HepG2 (cell line): ENCODE results near the gene PVR. TPM values are rescaled to one million over a fixed set of nuclear protein-coding genes. Genes with fewer than 3 reads are reported as not detected.
A peak's percentile ranks its signal among the peaks of the same experiment; 100 is the strongest.

Experiments used
- ATAC-seq: fragments of 200-7000 bp; cut with Tn5 transposase; 3 replicates; pipeline ENCODE4 v1.9.1; 2020; ENCODE audit warnings: mild to moderate bottlenecking, moderate library complexity
- BruUV-seq: library from RNA; stranded (reverse); fragments of 400-500 nt; replicated peaks from 2 replicates; lab custom pipeline; 2021; lab: Mats Ljungman, UMichigan
- CTCF ChIA-PET: fragments of 300-600 bp; formaldehyde crosslinking; extraction: SDS; loops from one replicate; lab custom pipeline; 2021; ENCODE audit warnings: low total read pairs, inconsistent platforms, low intra/inter-chr PET ratio; lab: Yijun Ruan, JAX
- POLR2A ChIA-PET: fragments of 350-600 bp; sonication (Branson Sonifier 250); formaldehyde crosslinking; loops from one replicate; lab custom pipeline; 2020; ENCODE audit warnings: antibody characterized with exemption, inconsistent platforms; lab: Yijun Ruan, JAX
- DNase-seq: peaks from one replicate; pipeline ENCODE4 v3.0.0-alpha.2; 2015; ENCODE audit warnings: low spot score
- FAIRE-seq: peaks from 3 replicates; lab custom pipeline; 2011; peaks lifted over from hg19 to GRCh38; lab: Jason Lieb, UNC
- H2AFZ ChIP-seq: one replicate; pipeline ENCODE4 v1.6.1; 2011; ENCODE audit warnings: low read length, inconsistent platforms
- H3K27ac ChIP-seq: fragments of 300-600 bp; 3 replicates; pipeline ENCODE4 v1.8.0; 2011; ENCODE audit warnings: mixed run types, mild to moderate bottlenecking, mixed read lengths, low read length, inconsistent platforms; ENCODE audit not compliant: insufficient read depth; ENCODE audit errors: extremely low read length
- H3K27me3 ChIP-seq, 2 experiments: fragments of 200-600 bp in 1 of 2; 2 replicates in 1 of 2; 3 replicates in 1 of 2; pipeline versions ENCODE4 v1.6.0 to v1.8.0; 2011; ENCODE audit warnings: low read length in 2 of 2, mild to moderate bottlenecking in 2 of 2, moderate library complexity in 2 of 2, inconsistent platforms in 1 of 2; ENCODE audit not compliant: insufficient read depth in 2 of 2, control insufficient read depth in 1 of 2
- H3K36me3 ChIP-seq, 2 experiments: fragments of 200-600 bp in 1 of 2; replicated peaks in 1 of 2; 2 replicates in 1 of 2; 3 replicates in 1 of 2; pipeline versions ENCODE4 v1.5.1 to v1.8.0; 2011; ENCODE audit warnings: low read length in 2 of 2, inconsistent platforms in 1 of 2; ENCODE audit not compliant: insufficient read depth in 2 of 2, control insufficient read depth in 1 of 2
- H3K4me1 ChIP-seq: 2 replicates; pipeline ENCODE4 v1.5.1; 2012; ENCODE audit warnings: low read length, inconsistent platforms; ENCODE audit not compliant: insufficient read depth
- H3K4me2 ChIP-seq: 2 replicates; pipeline ENCODE4 v1.6.0; 2011; ENCODE audit warnings: low read depth, low read length, inconsistent platforms
- H3K4me3 ChIP-seq, 3 experiments: fragments of 200-600 bp in 1 of 3; sonication (generic), shearing (Covaris generic) in 1 of 3; replicated peaks in 1 of 3; 2 replicates each; pipeline ENCODE4 v1.5.1; 2011 to 2016; ENCODE audit warnings: low read length in 3 of 3, inconsistent platforms in 2 of 3, low read depth in 2 of 3, mild to moderate bottlenecking in 2 of 3, control low read depth in 1 of 3, mixed read lengths in 1 of 3; ENCODE audit not compliant: insufficient read depth in 1 of 3
- H3K79me2 ChIP-seq: one replicate; pipeline ENCODE4 v1.6.1; 2011; ENCODE audit warnings: low read length, inconsistent platforms; ENCODE audit not compliant: insufficient read depth
- H3K9ac ChIP-seq: 2 replicates; pipeline ENCODE4 v1.6.0; 2011; ENCODE audit warnings: mild to moderate bottlenecking, low read depth, low read length, inconsistent platforms; ENCODE audit not compliant: insufficient read depth
- H3K9me3 ChIP-seq: 2 replicates; pipeline ENCODE4 v1.5.1; 2012; ENCODE audit warnings: mild to moderate bottlenecking, low read length
- H4K20me1 ChIP-seq: 2 replicates; pipeline ENCODE4 v1.6.0; 2011; ENCODE audit warnings: inconsistent platforms, mild to moderate bottlenecking, low read length, moderate library complexity; ENCODE audit not compliant: insufficient read depth
- CREB1 ChIP-seq, 2 experiments: fragments of 450-650 bp in 1 of 2; IDR thresholded peaks; 2 replicates each; pipeline ENCODE4 v1.6.1; 2016 to 2017; ENCODE audit warnings: control low read depth in 1 of 2, mild to moderate bottlenecking in 1 of 2, missing compliant biosample characterization in 1 of 2, missing genetic modification characterization in 1 of 2
- GTF2F1 ChIP-seq: fragments of 150-350 bp; IDR thresholded peaks from 2 replicates; pipeline ENCODE4 v1.6.1; 2014; ENCODE audit warnings: low read length
- POLR2A ChIP-seq, 2 experiments: IDR thresholded peaks; 2 replicates each; pipeline ENCODE4 v1.6.1; 2011; ENCODE audit warnings: low read depth in 2 of 2, low read length in 2 of 2, mild to moderate bottlenecking in 1 of 2, moderate library complexity in 1 of 2; ENCODE audit not compliant: insufficient read depth in 1 of 2
- POLR2AphosphoS5 ChIP-seq: IDR thresholded peaks from 2 replicates; pipeline ENCODE4 v1.6.1; 2012; ENCODE audit warnings: low read depth, low read length
- RBM22 ChIP-seq: fragments of 200-400 bp; formaldehyde crosslinking; optimal IDR thresholded peaks from 2 replicates; pipeline ENCODE3; 2017; ENCODE audit warnings: mild to moderate bottlenecking, low read length, moderate library complexity
- SKI ChIP-seq: fragments of 450-650 bp; IDR thresholded peaks from one replicate; pipeline ENCODE4 v1.6.1; 2018; ENCODE audit warnings: mild to moderate bottlenecking; ENCODE audit not compliant: partially characterized antibody
- ZNF138 ChIP-seq: sonication (generic); formaldehyde crosslinking; IDR thresholded peaks from 2 replicates; pipeline ENCODE4 v1.5.0; 2020; ENCODE audit warnings: mild to moderate bottlenecking, low read depth, missing genetic modification reagents
- ZNF629 ChIP-seq: sonication (generic); formaldehyde crosslinking; conservative IDR thresholded peaks from 2 replicates; pipeline ENCODE4 v1.5.0; 2020; ENCODE audit warnings: missing genetic modification reagents
- WGBS: methylation state at CpG from one replicate; pipeline ENCODE4 v1.1.6; 2017; ENCODE audit warnings: low lambda C conversion rate; 5-methylcytosine and 5-hydroxymethylcytosine counted together
- in situ Hi-C: cut with HindIII; loops from 2 replicates; pipeline ENCODE4 v1.10.0; 2017; ENCODE audit warnings: low pct_unique_long_range_greater_than_20kb; ENCODE audit not compliant: extremely low pct_ligation_motif_present
- intact Hi-C: fragments of 100-400 bp; cut with micrococcal nuclease; formaldehyde crosslinking; loops from one replicate; pipeline ENCODE4 v1.10.0; 2022; ENCODE audit not compliant: unreplicated experiment
- polyA plus RNA-seq, 8 experiments: library from polyadenylated mRNA; depleted of rRNA in 3 of 8; stranded (reverse) in 7 of 8; unstranded in 1 of 8; fragments of >200 nt; fragmentation: Illumina TruSeq in 4 of 8; extraction: Trizol in 4 of 8; gene quantifications; 2 replicates each; pipeline versions ENCODE4 v1.2.1 to v1.2.3, GENCODE V29; 2011 to 2016; ENCODE audit warnings: low read depth in 4 of 8, missing spikeins in 1 of 8, mixed read lengths in 1 of 8; ENCODE audit not compliant: insufficient read depth in 1 of 8
- total RNA-seq, 5 experiments: library from RNA; depleted of rRNA; stranded (reverse); fragments of >200 nt; fragmentation: Illumina TruSeq; extraction: Trizol; gene quantifications; 2 replicates each; pipeline ENCODE4 v1.2.3, GENCODE V29; 2016; ENCODE audit warnings: low read depth in 1 of 5
- TF ChIP-seq, protein P1 (sequence below): IDR thresholded peaks from 2 replicates; pipeline ENCODE4 v1.6.1; 2016

PVR gene
- total and polyA plus RNA-seq, 2 of the 13 experiments (the other 11 are each of a cell fraction or from before 2014, with no cell fraction given) = 43.4 to 46.6 TPM

DNA sequence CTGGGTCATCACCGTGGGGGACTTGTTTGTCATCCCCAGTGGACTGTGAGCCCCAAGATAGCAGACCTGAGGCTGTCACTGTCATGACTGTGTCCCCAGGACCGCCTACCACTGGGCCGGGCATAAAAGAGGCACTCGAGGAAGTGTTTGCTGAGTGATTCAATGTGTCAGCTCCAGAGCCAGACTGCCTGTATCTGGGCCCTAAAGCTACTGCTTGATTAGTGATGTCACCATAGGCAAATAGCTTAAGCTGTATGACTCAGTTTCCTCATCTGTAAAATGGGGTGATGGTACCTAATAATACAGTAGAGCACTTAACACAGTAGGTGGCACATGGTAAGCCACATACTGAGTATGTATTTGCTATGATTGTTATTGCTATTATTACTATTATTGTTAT, 16.4 kb downstream of the PVR start:
- H3K4me2 ChIP-seq = no peak overlapping the region
- no peak for DNase-seq
- 78% methylated on average over 2 of the region's 4 CpGs for WGBS
- CTCF ChIA-PET = no interaction called here
- H3K27ac ChIP-seq = no peak overlapping the region
- H3K4me1 ChIP-seq = no peaks in the 10 kb centered on the region
- no peak overlapping the region for H3K9ac ChIP-seq
- peaks cover 42 to 80% of the 10 kb centered on the region in 2 experiments for H3K36me3 ChIP-seq
- H2AFZ ChIP-seq = no peak overlapping the region
- H3K4me3 ChIP-seq = no peak overlapping the region
- no peaks in the 10 kb centered on the region for H3K79me2 ChIP-seq
- TF ChIP-seq CREB1 (IDR thresholded peaks at IDR 0.05) = peak; percentile 39; the same call in 1 of the 2 replicates
- TF ChIP-seq CREB1 (CRISPR knock-in tag; IDR thresholded peaks at IDR 0.05) = no peak
- TF ChIP-seq ZNF629 (CRISPR knock-in tag) = peak; percentile 84
- TF ChIP-seq, protein P1, sequence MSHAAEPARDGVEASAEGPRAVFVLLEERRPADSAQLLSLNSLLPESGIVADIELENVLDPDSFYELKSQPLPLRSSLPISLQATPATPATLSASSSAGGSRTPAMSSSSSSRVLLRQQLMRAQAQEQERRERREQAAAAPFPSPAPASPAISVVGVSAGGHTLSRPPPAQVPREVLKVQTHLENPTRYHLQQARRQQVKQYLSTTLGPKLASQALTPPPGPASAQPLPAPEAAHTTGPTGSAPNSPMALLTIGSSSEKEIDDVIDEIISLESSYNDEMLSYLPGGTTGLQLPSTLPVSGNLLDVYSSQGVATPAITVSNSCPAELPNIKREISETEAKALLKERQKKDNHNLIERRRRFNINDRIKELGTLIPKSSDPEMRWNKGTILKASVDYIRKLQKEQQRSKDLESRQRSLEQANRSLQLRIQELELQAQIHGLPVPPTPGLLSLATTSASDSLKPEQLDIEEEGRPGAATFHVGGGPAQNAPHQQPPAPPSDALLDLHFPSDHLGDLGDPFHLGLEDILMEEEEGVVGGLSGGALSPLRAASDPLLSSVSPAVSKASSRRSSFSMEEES (CRISPR knock-in tag) = no peak
- TF ChIP-seq SKI = no peak
- TF ChIP-seq RBM22 = peak; percentile 72
- TF ChIP-seq, all 625 proteins: peak for 3
- Histone ChIP-seq H3K9me3 (no peaks in the 10 kb centered on the region), H4K20me1 (0 out of 2 replicates have a peak, but pooled peaks cover 4% of the 10 kb centered on the region), H3K27me3 (no peaks in the 10 kb centered on the region)
- in situ Hi-C loops = no loop called here
- FAIRE-seq = no peak
- intact Hi-C loops = no loop called here
- POLR2A ChIA-PET = interaction anchor here (0.9 to 1.7 kb wide), 3 partner anchors 48 to 99 kb away, joined by 3 to 5 read pairs (median 5); no protein-coding TSS in a partner anchor
- BruUV-seq = no TSS peak
- ATAC-seq = no peak

DNA sequence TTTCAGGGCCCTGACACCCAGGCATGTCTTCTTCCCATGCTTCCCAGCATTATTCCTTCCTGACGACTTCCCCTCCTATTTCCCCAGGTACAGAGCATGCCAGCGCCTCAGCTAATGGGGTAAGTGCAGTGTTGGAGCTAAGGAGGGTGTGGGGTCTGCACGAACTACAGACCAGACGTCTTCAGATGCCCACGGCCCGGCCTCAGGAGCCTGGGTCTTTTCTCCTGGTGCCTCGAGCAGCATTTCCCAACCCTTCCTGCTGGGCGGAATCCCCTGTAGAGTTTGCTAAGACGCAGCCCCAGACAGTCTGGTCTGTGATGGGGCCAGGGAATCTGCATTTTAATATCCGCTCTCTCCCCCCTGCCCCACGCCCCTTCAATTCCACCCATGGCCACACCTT, 17.5 kb downstream of the PVR start:
- FAIRE-seq = no peak
- Histone ChIP-seq H3K4me1 (no peaks in the 10 kb centered on the region), H3K27me3 (no peaks in the 10 kb centered on the region), H3K4me3 (no peak overlapping the region), H3K9me3 (no peaks in the 10 kb centered on the region), H3K79me2 (no peaks in the 10 kb centered on the region), H4K20me1 (0 out of 2 replicates have a peak, but pooled peaks cover 4% of the 10 kb centered on the region), H3K9ac (no peak overlapping the region), H2AFZ (no peak overlapping the region), H3K4me2 (no peak overlapping the region), H3K36me3 (peaks cover 40 to 69% of the 10 kb centered on the region in 2 experiments), H3K27ac (no peak overlapping the region)
- BruUV-seq = no TSS peak
- DNase-seq = no peak
- in situ Hi-C loops (no loop called here), intact Hi-C loops (no loop called here)
- 97% methylated on average over 10 of the region's 11 CpGs for WGBS
- TF ChIP-seq GTF2F1 = no peak
- no peak for TF ChIP-seq ZNF138 (CRISPR knock-in tag)
- TF ChIP-seq POLR2A (IDR thresholded peaks at IDR 0.05; ENCODE audit: insufficient read depth in 1 of 2, low read depth in 2 of 2, low read length in 2 of 2) = 0 out of 4 replicates have a peak, but pooled peaks of 1 of the 2 experiments have one; percentile 17
- TF ChIP-seq POLR2AphosphoS5 = peak; percentile 50
- no peak for ATAC-seq
- CTCF ChIA-PET = no interaction called here
- POLR2A ChIA-PET = interaction anchor here (0.7 to 1.3 kb wide), 2 partner anchors 30 to 90 kb away, joined by 3 read pairs; no protein-coding TSS in a partner anchor
